Measurements from ENCODE around the gene ANKRD11.

The ANKRD11 gene

GRCh38 chr16:89344846-89345611 is 145.3 kb downstream of the ANKRD11 start:
- POLR2A ChIA-PET = no interaction called here
- no peak for TF ChIP-seq CTCF (IDR thresholded peaks at IDR 0.05; ENCODE audit: control extremely low read depth, extremely low read depth, low read depth, missing control alignments)
- DNase-seq (ENCODE audit: extremely low spot score) = no peak
- CTCF ChIA-PET = no interaction called here

- POLR2A ChIA-PET = no interaction called here
- TF ChIP-seq CTCF (IDR thresholded peaks at IDR 0.05; ENCODE audit: control extremely low read depth, extremely low read depth, low read depth, missing control alignments) = no peak
- CTCF ChIA-PET = no interaction called here
- DNase-seq (ENCODE audit: extremely low spot score) = no peak
Observed at GRCh38 chr16:89344458-89344834, 145.9 kb downstream of the ANKRD11 start.

GRCh38 chr16:89343501-89344457 is 146.6 kb downstream of the ANKRD11 start:
- no peak for TF ChIP-seq CTCF (IDR thresholded peaks at IDR 0.05; ENCODE audit: control extremely low read depth, extremely low read depth, low read depth, missing control alignments)
- ChIA-PET CTCF (interaction anchor here (1.0 kb wide), 1 partner anchor 18 kb away, joined by 4 read pairs; no protein-coding TSS in a partner anchor), POLR2A (no interaction called here)
- no peak for DNase-seq (ENCODE audit: extremely low spot score)

- ChIA-PET POLR2A (no interaction called here), CTCF (no interaction called here)
- DNase-seq (ENCODE audit: extremely low spot score) = no peak
Observed at GRCh38 chr16:89341697-89342694, 148.4 kb downstream of the ANKRD11 start.

GRCh38 chr16:89341279-89341678 is 149.1 kb downstream of the ANKRD11 start:
- ChIA-PET CTCF (no interaction called here), POLR2A (no interaction called here)
- DNase-seq (ENCODE audit: extremely low spot score) = no peak
- TF ChIP-seq CTCF (IDR thresholded peaks at IDR 0.05; ENCODE audit: control extremely low read depth, extremely low read depth, low read depth, missing control alignments) = no peak

More at GRCh38 chr16:89341697-89342694, 148.4 kb downstream of the ANKRD11 start:
- no peak for TF ChIP-seq CTCF (IDR thresholded peaks at IDR 0.05; ENCODE audit: control extremely low read depth, extremely low read depth, low read depth, missing control alignments)

GRCh38 chr16:89338863-89339262 is 151.5 kb downstream of the ANKRD11 start:
- POLR2A ChIA-PET = interaction anchor here (0.7 kb wide), 1 partner anchor 93 kb away, joined by 13 read pairs; no protein-coding TSS in a partner anchor
- no peak for TF ChIP-seq CTCF (IDR thresholded peaks at IDR 0.05; ENCODE audit: control extremely low read depth, extremely low read depth, low read depth, missing control alignments)

More at GRCh38 chr16:89338863-89339262, 151.5 kb downstream of the ANKRD11 start:
- DNase-seq (ENCODE audit: extremely low spot score) = no peak
- CTCF ChIA-PET = no interaction called here
